Nucleus accumbens (tissue), 56 donors: ENCODE data around the gene MINK1.

Experiments used
- DNase-seq, 56 donors: peaks; one replicate each; lab custom pipeline; 2025; lab: John Stamatoyannopoulos, UW

The MINK1 gene

DNA sequence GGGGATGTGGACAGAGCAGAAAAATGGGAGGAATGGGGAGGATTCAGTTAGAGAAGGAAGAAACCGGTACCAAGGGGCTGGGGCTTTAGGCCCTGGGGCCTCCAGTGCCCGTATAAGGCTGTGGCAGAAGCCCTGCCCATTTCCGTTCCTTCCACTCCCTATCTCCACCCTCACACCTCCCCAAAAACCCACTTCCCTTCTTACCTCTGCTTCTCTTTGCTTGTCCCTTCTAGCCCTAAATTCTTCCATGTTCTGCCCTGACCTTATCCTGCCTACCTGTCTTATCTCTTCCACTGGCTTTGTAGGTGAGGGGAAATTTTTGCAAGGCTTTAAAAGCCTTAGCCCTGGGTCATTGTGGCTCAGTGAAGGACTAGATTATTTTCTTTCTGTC, 111.0 kb downstream of the MINK1 start:
- no peak for DNase-seq

DNA sequence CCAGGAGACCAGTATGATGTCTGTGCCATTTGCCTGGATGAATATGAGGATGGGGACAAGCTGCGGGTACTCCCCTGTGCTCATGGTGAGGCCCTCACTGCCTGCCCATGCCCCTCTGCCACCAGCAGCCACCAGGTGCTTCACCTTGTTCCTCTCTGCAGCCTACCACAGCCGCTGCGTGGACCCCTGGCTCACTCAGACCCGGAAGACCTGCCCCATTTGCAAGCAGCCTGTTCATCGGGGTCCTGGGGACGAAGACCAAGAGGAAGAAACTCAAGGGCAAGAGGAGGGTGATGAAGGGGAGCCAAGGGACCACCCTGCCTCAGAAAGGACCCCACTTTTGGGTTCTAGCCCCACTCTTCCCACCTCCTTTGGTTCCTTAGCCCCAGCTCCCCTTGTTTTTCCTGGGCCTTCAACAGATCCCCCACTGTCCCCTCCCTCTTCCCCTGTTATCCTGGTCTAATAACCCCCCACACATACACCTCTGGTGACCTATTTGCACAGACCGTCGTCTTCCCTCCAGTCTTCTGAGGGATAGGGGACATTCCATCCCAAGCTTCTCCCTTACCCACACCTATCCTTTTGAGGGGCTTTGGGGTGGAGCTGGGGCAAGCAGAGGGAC, 111.5 kb downstream of the MINK1 start:
- DNase-seq, result no peak

DNA sequence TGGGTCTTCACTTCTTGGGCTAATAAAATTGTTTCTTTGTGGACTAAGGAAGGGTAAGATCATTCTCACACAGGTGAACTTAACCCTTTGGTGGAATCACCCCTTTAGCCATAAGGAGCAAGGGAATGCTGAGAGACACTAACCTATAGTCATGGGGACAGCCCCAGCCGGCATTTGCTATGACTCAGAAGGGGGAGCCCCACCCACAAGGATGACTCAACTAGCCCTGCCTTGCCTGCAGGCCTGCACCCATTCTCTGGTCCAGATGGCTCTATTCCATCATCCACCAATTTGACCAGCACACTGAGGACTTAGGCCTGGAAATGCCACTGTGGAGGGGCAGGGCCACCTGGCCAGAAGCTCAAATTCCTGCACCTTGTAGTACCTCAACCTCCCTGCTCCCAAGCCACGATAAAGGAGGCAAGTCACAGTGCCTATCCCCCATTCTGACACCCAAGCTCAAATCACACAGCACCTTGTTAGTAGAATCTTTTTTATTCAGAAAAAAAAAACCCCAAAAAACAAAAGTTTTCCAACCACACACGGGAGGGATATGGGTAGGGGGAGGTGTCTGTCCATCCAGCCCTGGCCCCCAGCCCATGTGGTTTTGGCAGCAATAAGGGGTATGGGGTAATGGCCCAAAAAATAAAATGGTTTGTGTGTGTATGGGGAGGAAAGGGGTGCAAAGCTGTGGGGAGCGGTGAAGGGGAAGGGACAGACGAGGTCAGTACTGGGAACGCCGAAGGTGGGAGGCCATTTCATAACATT, 112.2 kb downstream of the MINK1 start:
- peak in 20 of 56 donors; percentile 2 to 85 (median 24) for DNase-seq

DNA sequence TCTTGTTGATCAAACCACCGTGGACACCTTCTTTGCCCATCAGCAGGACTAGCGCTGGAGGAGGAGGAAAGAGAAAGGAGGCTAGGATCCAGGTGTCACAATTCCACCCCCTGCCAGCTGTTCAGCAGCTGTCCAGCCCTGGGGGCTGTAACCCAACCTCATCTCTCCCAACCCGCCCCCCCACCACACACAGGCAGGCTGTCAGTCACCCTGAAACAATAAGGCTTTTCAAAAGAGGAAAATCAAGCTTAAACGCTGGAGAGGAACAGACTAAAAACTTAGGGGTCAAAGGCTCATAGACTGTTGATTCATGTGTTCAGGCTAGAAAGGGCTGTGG, 112.8 kb downstream of the MINK1 start:
- DNase-seq, result no peak

DNA sequence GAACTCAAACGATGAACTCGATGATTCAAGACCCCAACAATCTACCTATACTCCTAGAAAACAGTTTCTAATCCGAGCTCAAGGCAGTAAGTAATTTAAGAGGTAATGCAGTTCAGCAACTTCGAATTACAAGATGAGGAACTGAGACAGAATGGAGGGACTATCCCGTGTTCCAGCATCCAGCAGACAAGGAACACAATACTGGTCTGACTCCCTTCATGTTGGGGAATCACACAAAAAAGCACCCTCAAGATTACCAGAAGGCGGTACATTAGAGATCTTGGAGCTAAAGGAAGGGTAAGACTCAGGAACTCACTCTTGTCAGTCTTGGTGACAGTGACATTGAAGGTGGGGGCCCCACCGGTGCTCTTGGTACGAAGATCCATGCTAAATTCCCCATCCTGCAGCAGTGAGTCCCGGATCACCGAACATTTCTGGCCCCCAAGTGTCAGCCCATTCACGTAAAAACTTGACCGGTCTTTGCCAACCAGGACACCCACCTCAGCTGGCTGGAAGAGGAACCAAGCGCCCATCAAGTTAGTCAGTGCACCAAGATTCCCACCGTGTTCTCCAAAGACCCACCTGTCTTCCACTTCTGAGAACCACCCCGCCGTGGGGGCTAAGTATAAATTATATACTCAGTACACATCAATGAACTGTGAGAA, 113.3 kb downstream of the MINK1 start:
- no peak for DNase-seq

DNA sequence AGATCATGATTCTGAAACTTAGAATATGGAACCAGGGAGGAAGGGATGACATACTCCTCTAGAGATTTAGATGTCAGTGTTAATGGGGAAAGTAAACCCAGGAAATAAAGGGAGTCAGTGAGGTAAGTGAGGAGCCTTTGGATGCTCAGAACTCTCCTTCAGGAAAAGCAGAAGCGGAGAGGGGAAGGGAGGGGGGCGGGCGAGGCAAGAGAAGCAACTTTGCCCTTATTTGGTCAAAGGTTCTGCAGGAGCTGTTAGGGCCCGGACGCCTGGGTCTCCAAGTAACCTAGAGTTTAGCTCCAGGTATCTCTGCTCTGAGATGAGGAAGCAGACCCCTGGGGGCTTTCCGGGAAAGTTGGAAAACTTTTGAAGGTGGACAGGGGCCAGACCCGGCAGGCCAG, 113.9 kb downstream of the MINK1 start:
- DNase-seq, result peak in 2 of 56 donors; percentile 9 to 37
